ENCODE measurements around the gene COL4A5. TPM values are rescaled to one million over a fixed set of nuclear protein-coding genes. Genes with fewer than 3 reads are reported as not detected.

COL4A5 gene
- total RNA-seq, 1 experiment from 2014 or later = 20.7 TPM

GRCh38 chrX:108740299-108740774, 300.7 kb downstream of the COL4A5 start:
- no peak for DNase-seq (ENCODE audit: low read depth)

Other genes with a start within 250 kb of the COL4A5 start
- 0.75 and 0.83 TPM in 2 replicates for gene COL4A6, start 1.4 kb upstream of the COL4A5 start, total RNA-seq (2014; rRNA removed)

Data from LHCN-M2 (cell line).